Measurements from ENCODE around the gene WRNIP1.

Gene WRNIP1

DNA sequence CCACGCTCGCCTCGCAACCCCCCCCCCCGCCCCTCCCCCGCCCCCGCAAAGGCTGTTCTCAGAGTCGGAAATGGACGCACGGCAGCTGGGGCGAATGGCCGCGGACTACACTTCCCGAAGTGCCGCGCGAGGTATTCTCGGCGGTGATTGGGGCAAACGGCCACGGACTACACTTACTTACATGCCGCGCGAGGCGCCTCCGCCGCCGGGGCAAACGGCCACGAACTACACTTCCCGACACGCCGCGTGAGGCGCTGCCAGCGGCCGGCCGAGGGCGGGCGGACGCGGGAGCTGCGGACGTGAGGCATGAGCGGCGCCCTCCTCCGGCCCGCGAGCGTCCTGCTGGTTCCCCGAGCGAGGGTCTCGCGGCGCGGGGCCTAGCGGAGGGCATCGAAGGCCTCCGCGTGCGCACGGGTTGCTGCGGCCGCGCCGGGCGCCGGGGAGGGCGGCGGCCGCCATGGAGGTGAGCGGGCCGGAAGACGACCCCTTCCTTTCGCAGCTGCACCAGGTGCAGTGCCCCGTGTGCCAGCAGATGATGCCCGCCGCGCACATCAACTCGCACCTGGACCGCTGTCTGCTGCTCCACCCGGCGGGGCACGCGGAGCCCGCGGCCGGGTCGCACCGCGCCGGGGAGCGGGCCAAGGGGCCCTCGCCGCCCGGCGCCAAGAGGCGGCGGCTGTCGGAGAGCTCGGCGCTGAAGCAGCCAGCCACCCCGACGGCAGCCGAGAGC, at the start of gene WRNIP1:
Gene WRNIP1, plus strand, starts transcription at position 228 of the 730 bp plus-strand sequence. Its CDS starts 230 bp downstream, at position 458.
- DNase-seq = peak; percentile 89

DNA sequence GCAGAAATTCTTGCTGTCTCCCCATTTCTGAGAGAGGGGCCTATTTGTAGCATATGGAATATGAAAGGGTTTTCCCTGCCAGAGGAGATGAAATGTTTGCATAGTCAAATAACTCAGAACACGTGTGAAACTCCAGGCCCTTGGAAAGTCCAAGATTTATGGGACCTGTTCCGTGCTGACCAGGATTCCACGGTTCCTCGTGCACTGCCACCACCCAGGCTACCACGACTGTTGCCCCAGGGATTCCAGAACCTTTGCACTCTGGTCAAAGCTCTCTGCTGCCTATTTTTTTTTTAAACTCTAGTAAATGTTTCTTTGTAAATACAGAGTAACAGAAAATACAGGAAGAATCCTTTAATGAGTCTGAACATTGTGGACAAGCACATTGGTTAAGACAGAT, 49.5 kb upstream of the WRNIP1 start:
- DNase-seq = no peak

DNA sequence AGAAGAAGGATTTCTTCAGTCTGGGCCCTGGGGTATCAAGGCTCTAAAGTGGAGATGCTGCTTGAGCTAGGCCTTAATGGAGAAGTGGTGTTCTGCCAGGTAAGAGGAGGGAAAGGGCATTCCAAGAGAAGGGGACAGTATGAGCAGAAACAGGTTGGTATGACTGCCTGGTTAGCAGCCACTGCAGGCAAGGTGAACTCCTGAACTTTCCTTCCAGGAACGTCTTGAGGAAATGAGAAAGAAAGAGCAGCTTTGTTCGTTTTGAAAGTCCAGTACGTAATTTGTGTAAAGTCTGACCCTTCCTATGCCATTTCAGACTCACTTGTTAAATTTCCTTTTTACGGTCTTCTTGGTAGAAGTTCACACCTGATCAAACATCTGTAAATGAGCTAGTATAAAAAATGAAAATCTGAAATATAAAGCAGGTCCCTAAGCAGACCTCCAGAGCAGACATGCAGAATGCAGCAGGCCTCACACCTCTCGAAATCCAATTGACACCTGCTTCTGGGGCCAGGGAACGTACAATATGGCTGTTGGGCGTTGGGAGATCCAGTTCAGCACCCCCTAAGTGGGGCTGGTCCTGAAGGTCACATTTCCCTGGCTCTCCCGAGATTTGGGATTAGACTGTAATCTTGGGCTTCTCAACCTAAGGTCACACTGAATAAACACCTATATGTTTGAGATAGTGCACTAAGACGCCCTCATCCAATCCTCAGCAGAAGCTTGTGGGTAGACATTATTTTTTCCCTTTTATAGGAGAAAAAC, 48.1 kb upstream of the WRNIP1 start:
- DNase-seq = no peak

DNA sequence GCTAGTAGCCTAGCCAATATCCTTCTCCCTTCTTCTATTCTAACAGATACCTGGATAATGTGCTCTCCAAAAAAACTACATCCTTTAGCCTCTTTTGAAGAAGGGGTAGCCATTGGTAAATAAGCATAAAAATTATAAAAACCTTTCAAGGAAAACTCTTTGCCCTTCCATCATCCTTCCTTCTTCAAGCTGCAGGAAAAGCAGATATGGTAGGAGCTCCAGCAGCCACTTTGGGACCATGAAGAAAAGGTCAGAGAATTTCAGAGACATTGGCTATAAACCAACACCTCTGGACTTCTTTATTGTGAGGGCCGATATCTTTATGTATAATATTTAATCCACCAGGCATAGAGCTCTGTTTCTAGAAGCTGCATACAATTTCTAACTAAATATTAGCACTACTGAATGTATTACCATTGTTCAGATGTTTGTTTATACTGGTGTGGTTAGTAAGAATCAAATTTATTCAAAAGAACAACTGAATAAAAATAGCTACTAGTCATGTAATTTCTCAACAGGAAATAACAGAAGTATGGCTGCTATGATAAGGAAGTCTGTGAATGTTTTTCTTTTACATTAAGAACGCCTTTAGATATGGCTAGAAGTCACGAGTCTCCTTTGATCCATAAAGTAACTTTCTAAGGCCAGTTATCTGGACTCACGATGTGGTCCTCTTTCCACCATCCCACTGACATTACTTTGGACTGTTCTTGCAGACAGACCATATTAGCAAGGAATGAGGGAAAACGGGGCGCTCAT, 46.7 kb upstream of the WRNIP1 start:
- no peak for DNase-seq

DNA sequence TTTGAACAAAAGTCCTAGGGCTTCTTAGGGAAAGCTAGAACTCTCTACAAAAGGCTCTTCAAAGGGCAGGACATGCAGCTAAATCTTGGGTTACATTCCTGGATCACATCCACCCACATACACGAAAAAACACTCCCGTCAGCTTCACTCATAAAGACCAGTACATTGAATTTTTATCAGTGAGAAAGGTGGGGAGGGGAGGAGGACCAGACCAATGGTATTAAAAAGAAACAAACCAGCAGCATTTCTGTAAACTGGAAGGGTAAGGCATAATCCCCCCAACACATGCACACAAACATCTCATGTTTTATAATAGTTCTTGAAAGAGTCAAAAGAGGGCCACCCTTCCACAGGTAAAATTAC, 46.1 kb upstream of the WRNIP1 start:
- DNase-seq = no peak

DNA sequence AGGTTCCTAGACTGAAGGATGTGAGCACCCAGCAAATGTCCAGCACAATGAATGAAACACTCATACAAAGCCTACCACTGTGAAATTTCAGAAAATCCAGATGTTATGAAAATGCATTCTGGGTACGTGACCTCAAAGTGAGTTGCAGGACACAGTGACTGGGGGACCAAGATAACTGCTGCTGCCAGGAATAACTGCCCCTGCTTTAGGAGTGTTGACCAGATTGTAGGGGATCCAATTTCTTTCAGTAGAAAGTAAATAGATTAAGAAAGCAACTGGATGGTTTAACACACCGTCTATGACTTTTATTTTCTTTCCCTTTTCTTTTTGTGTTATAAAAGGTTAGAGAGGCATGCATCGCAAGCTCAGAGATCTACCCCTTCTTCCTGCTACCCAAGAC, 44.0 kb upstream of the WRNIP1 start:
- no peak for DNase-seq

DNA sequence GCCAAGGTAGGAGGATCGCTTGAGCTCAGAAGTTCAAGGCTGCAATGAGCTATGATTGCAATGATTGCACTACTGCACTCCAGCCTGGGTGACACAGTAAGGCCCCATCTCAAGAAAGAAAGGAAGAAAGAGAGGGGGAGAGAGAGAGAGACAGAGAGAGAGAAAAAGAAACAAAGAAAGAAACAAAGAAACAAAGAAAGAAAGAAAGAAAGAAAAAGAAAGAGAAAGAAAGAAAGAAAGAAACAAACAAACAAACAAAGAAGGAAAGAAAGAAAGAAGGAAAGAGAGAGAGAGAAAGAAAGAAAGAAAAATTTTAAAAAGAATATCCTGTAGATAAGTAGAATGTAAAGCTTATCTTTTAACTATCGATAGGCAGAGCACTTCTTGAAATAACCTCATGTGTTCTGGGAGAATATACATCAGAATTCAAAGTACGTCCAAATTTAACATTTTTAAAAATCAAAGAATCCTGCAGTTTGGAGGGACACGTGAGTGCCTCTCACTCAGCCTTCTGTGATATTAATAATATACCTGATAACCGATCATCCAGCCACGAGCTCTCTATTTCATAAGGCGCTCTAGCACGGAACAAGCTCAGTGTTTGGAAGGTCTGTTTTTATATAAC, 39.7 kb upstream of the WRNIP1 start:
- DNase-seq = no peak

DNA sequence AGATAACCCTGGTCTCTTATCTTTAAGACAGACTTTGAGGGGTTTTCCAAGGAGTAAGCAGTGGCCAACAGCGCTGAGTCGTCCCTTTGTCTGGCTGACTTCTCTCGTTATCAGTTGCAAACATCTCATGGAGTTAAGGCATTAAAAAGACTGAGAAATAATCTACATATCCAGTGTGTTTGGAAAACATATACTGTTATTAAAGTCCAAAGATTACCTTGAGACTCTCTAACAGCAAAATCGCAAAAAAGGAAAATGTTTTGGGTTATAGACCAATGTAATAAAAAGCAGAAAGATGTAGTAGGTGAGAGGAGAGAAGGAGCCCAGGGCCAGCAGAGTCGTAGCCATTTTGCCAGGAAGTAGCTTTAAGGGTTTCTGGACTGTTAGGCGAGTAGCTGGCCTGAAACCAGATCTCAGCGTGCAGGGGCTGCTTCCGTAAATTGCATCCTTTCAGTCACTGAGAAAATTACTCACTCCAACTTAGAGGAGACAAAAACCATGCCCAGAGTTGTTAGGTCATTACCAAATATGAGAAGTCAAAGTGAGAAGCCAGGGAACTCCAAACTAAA, 39.1 kb upstream of the WRNIP1 start:
- no peak for DNase-seq

DNA sequence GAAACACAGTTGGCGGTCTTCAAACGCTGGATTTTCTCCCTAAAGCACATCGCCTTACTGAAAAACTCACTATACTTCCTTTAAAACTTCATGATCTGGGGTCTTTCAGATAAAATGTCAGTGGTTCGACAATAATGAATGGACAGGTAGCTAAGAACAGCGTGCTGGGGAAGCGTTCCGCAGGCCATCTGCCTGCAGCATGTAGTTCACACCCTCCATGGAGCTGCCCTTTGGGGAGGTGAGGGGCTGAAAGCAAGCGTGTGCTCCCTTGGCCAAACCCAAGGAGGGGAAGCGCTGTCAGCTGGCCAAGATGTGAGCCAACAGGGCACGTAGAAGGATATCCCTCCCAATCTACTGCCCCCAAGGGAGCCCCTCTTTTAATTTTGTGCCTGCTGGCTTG, 35.3 kb upstream of the WRNIP1 start:
- DNase-seq = no peak

DNA sequence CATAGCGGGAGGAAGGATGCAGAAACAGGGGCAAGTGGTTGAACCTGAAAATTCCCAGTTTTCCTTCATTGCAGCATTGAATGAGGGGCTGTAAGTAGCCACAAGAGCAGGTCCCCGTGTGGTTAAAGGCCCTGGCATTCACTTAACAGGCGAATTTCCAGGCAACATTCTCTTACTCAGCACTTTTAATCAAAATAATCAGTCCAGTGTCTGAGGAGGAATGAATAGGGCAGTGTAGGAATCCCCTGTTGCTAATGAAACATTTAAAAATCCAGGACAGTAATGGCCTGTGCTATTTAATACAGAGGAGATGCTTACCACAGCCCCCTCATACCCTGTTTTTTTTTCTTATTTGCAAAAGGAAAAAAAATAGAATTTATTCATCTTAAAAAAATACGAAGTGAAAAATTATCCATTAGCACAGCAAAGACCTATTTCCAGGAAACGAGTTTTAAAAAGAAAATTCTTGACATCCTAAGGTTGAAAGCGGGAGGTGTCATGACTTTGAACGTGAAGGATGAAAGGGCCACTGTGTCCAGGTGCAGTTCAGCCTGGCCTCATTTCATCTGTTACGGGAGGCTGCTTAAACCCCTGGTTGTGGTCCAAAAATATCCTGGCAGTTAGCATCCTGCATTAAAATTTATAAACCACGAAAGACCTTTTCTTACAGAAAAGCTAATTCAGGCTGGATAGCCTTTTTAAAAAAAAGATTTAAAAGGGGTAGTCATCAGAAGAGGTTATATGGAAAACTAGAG, 34.7 kb upstream of the WRNIP1 start:
- no peak for DNase-seq

DNA sequence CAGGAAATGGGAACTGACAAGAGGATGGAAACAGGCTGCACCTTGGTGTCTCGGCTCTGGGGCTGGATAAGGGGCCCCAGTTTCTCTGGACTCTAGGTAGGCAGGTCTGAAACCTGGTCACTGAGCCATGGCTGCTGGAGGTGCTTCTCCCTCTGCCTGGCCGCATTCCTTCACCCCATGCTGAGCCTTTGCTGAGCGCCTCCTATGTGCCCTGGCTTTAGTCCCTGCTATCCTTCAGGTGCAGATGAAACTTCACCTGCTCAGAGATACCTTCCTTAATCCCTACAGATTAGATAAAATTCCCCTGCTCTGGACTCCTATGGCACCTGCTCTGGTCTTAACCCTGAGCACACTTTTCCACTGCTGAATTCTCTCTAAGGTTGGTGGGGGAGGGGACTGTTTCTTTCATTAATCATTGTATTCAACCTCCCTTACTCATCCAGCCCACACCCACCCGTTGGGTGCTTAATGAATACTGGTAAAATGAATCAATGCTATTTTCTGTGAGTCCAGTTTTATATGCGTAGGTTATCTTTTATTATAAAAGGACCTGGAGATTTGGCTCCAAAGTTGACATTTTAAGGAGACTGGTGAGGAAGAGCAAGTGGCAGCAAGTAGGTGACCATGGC, 33.8 kb upstream of the WRNIP1 start:
- DNase-seq = no peak

DNA sequence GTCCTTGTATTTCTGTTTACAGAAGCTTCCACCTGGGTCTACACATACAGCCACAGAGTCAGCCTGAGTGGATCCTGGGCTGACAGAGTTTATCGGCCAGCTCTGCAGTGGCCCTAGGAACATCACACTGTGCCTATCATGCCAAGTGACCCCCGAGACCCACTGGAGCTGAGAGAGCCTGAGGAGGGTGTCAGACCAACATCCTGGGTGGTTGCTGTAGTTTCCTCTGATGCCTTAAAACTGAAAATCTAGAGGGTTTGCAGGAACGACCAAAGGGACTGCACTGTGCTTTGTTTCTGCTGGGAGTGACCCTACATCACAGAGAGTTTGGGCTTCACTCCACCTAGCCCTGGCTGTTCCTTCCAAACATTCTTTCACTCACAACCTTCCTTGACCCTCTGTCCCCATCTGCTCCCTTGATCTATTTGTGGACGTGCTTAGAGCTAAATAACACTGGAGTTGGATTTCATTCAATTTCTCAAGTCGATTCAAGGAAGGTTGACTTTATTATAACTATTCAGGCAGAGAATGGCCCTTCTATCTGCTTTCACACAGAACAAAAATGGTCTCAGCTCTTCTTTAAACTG, 32.6 kb upstream of the WRNIP1 start:
- no peak for DNase-seq

DNA sequence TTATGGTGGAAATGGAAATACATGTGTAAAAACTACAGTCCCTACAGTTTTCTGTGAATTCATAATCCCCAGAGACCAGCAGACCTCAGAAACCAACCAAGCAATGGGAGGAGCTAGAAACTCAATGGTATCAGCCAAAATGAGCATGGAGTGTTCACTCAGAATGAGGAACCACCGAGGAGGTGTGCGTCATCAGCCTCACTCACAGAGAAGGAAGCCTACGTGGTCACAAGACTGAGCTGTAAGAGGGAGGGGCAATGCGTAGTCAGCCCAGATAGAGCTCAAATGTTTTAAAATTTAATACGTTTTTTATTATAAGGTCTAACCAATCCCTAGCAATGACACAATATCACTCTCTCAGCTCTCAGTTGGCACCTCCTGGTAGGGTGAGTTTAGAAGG, 31.9 kb upstream of the WRNIP1 start:
- no peak for DNase-seq

DNA sequence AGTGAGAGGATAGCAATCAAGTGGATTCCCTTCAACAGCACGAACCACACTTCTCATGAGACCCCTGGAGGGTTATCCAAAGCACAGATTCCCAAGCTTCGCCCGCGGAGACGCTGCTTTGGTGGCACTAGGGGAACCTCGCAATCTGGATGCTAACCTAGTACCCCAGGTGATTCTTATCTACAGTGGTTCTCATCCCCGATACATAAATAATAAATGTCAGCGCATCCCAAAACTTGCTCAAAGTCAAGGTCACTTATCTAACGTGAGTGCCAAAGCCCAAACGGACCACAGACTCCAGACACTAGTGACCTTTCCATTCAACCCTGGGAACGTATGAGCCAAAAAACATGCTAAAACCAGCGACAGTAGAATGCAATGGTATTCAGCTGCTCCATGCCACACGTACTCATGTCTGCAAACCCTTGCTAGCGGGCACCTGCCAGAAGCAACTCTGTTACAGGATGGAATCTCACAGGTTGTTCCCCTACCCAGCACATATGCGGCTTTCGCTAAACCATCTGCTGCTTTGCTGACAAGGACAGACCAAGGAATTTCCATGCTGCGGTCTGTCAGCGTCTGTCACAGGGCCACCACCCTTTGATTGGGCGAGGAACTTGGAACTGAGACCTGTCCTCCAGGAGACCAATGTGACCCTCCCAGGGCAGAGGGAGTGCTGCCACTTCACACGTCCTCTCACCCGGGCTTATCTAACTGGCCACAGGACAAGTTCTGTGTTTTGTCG, 31.3 kb upstream of the WRNIP1 start:
- DNase-seq = no peak

DNA sequence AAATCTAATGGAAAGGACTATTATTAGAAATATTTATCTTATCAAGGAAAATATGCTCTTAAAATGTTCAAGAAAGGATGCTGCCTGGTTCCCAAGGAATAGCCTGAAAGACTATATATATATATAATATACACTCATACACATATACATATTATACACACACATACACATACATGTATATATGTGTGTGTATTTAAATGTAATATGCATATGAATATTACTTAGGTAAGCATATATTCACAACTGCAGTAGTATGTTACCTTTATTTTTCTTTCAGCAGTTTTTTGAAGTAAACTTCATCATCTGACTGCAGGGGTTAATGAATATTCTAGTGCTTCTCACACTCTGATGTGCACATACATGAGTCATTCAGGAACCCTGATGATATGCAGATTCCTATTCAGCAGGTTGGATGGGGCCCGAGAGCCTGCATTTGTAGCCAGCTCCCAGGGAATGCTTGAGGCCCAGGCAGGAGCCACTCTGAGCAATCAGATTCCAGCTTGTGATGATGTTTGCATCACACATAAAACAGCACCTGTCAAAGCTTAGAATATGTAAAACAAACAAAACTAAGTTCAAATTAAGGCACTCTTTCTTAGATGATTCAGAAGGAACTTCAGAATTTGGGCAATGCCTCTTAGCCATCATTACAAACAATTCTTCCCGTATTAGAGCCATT, 30.6 kb upstream of the WRNIP1 start:
- no peak for DNase-seq

DNA sequence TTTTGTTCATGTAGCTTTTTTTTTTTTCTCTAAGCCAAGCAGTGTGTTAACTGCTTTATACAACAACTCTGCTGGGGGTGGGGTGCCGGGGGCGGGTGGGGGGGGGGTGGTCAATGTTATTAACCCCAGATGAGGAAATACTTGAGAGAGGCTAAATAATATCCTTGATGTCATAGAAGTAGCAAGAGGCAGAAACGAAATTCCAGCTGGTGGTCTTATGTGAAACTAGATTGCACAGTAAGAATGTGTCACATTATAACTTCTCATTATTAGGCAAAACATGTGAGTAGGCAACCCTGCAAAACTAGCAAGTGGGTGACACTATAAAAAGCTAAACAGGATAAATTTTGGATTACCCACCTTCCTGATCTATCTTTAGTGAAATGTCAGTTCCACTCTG, 27.3 kb upstream of the WRNIP1 start:
- no peak for DNase-seq

DNA sequence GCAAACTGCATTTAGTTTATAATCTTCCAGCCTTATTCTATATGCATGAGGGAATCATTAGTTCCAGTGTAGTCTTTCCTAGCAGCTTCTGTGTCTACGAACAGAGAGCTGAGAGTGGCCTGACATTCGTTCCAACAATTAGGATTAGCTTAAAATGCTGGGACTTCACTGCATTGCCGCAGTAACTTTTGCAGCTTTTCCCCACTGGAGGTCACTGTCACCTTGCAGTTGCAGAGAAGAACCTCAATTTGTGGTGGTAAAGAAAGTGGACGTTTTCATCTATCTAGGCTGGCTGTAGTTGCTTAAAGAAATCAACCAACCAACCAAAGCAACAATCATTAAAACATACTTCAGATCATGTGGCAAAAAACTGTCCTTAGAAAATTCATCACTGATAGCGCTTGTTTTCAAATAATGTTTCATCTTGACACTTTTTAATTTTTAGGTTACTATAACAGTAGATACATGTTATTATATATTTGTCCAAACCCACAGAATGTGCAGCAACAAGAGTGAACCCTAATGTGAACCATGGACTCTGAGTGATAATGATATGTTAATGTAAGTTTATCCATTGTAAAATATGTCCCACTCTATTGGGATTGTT, 26.7 kb upstream of the WRNIP1 start:
- DNase-seq = no peak

DNA sequence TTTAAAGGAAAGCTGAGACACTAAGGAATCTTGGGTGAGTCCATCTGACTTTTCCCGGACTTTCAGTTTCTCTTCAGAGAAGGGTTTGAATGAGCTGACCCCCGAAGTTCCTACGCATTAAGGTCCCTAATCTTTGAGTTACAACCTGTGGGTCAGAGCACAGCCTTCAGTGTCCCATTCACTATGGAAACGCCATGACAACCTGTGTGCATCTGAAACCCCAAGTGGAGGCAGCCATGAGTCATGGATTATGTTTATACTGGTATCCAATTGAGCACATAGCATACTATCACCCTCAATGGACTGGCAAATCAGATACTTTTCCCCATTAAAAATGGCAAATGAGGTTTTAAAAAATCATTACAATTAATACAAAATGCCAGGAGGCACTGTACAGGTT, 25.9 kb upstream of the WRNIP1 start:
- DNase-seq = no peak

DNA sequence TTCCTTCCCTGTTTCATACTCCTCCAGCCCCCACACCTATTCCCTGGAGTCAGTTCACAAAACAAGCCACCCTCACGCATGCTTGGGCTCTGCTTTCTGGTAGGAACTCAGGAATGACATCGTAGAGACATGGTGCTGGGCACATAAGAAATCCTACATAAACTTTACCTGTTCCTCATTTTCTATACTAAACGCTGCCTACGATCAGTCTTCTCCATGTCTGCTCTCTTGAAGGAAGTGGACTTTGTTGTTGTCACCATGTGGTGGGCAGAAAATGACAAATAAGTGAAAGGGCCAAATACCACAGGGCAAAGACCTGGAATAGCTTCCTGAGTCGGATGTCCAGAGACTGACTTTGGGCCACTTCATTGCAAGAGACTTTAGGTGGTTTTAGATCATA, 24.6 kb upstream of the WRNIP1 start:
- no peak for DNase-seq

DNA sequence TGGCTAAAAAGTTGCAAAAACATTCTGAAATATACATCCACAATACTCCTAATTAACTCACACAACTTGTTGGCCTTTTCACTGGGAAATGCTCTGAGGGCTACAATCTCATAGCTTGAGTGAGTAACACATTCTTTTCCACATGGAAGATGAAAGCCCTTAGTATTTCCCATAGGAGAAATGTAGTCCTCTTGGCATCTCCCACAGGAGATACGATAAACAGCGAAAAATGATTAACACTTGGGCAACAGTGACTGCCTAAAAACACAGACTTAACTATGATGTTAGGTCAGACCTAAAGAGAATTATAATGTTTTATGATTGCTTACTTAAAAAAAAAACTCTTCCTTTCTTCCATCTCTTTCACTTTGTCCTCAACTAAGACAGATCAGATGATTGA, 23.4 kb upstream of the WRNIP1 start:
- no peak for DNase-seq
